ENCODE results near the gene GDPD4.

DNA sequence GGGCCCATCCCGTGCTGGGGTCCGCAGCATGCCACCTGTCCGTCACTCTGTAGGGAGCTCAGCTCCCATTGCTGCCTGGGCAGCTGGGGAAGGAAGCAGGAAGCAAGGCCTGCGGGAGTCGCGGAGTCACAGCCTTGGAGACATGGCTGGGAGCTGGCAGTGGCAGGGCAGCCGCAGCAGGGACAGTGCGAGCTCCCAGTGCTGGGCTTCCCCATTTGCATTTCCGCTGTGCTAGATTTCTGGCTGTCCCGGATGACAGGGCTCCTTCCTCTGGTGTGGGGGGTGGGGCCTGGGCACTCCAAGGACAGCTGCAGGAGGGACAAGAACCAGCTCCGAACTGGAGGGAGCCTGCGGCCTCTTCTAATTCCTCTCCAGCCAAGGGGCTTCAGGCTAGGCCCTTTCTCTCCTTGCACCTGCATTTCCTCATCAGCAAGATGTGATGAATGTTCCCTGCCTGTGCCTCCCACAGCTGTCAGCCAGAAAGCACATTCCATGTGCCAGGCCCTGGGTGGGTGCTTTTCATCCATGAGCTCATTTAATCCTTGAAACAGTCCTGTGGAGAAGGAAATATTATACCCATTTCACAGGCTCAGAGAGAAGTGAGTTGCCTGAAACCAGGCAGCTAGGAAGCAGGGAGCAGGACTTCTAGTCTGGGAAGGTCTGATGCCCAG is 125.5 kb downstream of the GDPD4 start:
- TF ChIP-seq, protein P1, sequence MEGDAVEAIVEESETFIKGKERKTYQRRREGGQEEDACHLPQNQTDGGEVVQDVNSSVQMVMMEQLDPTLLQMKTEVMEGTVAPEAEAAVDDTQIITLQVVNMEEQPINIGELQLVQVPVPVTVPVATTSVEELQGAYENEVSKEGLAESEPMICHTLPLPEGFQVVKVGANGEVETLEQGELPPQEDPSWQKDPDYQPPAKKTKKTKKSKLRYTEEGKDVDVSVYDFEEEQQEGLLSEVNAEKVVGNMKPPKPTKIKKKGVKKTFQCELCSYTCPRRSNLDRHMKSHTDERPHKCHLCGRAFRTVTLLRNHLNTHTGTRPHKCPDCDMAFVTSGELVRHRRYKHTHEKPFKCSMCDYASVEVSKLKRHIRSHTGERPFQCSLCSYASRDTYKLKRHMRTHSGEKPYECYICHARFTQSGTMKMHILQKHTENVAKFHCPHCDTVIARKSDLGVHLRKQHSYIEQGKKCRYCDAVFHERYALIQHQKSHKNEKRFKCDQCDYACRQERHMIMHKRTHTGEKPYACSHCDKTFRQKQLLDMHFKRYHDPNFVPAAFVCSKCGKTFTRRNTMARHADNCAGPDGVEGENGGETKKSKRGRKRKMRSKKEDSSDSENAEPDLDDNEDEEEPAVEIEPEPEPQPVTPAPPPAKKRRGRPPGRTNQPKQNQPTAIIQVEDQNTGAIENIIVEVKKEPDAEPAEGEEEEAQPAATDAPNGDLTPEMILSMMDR (IDR thresholded peaks at IDR 0.05), result no peak
- TF ChIP-seq EP300 (IDR thresholded peaks at IDR 0.05) (no peak), POLR2A (IDR thresholded peaks at IDR 0.05) (no peak), POLR2AphosphoS5 (IDR thresholded peaks at IDR 0.05) (no peak)
